H1 (cell line): ENCODE data around the gene IKZF3. TPM values are rescaled to one million over a fixed set of nuclear protein-coding genes. Genes with fewer than 3 reads are reported as not detected.

ENCODE experiments used
- CTCF ChIA-PET: fragments of 300-600 bp; sonication (Branson Sonifier 250); formaldehyde crosslinking; loops from one replicate; lab custom pipeline; 2021; ENCODE audit not compliant: partially characterized antibody; lab: Charles Lee
- POLR2A ChIA-PET: fragments of 300-600 bp; sonication (Branson Sonifier 250); formaldehyde crosslinking; loops from one replicate; lab custom pipeline; 2021; ENCODE audit warnings: inconsistent platforms; ENCODE audit not compliant: partially characterized antibody; lab: Charles Lee
- DNase-seq, 2 experiments: peaks; one replicate each; pipeline versions ENCODE4 v3.0.0 to v3.0.0-alpha.2; 2010 to 2022; ENCODE audit warnings: low spot score in 2 of 2, low read depth in 1 of 2, mixed read lengths in 1 of 2
- FAIRE-seq: peaks from 2 replicates; lab custom pipeline; 2011; peaks lifted over from hg19 to GRCh38; lab: Jason Lieb, UNC
- H2AFZ ChIP-seq: 2 replicates; pipeline ENCODE4 v1.8.1; 2012; ENCODE audit warnings: low read length, inconsistent platforms
- H2AK5ac ChIP-seq: 2 replicates; pipeline ENCODE4 v1.6.1; 2013; ENCODE audit warnings: low read depth, low read length
- H2BK120ac ChIP-seq: replicated peaks from 2 replicates; pipeline ENCODE3; 2013; ENCODE audit warnings: low read depth, low read length, inconsistent platforms
- H2BK12ac ChIP-seq: 2 replicates; pipeline ENCODE4 v1.6.1; 2013; ENCODE audit warnings: low read depth, low read length
- H2BK15ac ChIP-seq: 2 replicates; pipeline ENCODE4 v1.6.1; 2013; ENCODE audit warnings: low read length
- H2BK20ac ChIP-seq: 2 replicates; pipeline ENCODE4 v1.6.1; 2013; ENCODE audit warnings: low read length
- H2BK5ac ChIP-seq: 2 replicates; pipeline ENCODE4 v1.6.1; 2013; ENCODE audit warnings: low read depth, low read length
- H3K14ac ChIP-seq: 2 replicates; pipeline ENCODE4 v1.6.1; 2013; ENCODE audit warnings: inconsistent platforms; ENCODE audit not compliant: insufficient read length
- H3K18ac ChIP-seq: 2 replicates; pipeline ENCODE4 v1.6.1; 2013; ENCODE audit warnings: low read length; ENCODE audit errors: extremely low read depth
- H3K23ac ChIP-seq: 2 replicates; pipeline ENCODE4 v1.6.1; 2013; ENCODE audit warnings: inconsistent platforms; ENCODE audit not compliant: insufficient read length
- H3K23me2 ChIP-seq: 2 replicates; pipeline ENCODE4 v1.6.1; 2013; ENCODE audit warnings: low read depth, low read length
- H3K27ac ChIP-seq: 2 replicates; pipeline ENCODE4 v1.6.1; 2011; ENCODE audit warnings: low read depth, low read length, inconsistent platforms
- H3K27me3 ChIP-seq, 4 experiments: replicated peaks in 1 of 4; 1 replicate in 1 of 4; 2 replicates in 3 of 4; pipeline versions ENCODE4 v1.6.1 to v1.8.1; 2011 to 2013; ENCODE audit warnings: low read length in 3 of 4, mild to moderate bottlenecking in 3 of 4, inconsistent platforms in 2 of 4, mixed read lengths in 2 of 4, moderate library complexity in 1 of 4; ENCODE audit not compliant: control insufficient read depth in 3 of 4, insufficient read depth in 3 of 4; ENCODE audit errors: extremely low read depth in 1 of 4
- H3K36me3 ChIP-seq, 4 experiments: 2 replicates each; pipeline versions ENCODE4 v1.6.1 to v1.8.1; 2011 to 2013; ENCODE audit warnings: mild to moderate bottlenecking in 4 of 4, low read length in 3 of 4, moderate library complexity in 2 of 4, control low read depth in 1 of 4, inconsistent platforms in 1 of 4; ENCODE audit not compliant: insufficient read depth in 4 of 4, control insufficient read depth in 2 of 4
- H3K4ac ChIP-seq: replicated peaks from 2 replicates; pipeline ENCODE3; 2013; ENCODE audit warnings: low read length, low read depth, mixed read lengths, inconsistent platforms; ENCODE audit not compliant: insufficient read length
- H3K4me1 ChIP-seq, 4 experiments: replicated peaks in 1 of 4; 1 replicate in 1 of 4; 2 replicates in 3 of 4; pipeline versions ENCODE4 v1.6.1 to v1.8.1; 2011 to 2013; ENCODE audit warnings: low read length in 3 of 4, inconsistent platforms in 2 of 4, mixed read lengths in 1 of 4; ENCODE audit not compliant: insufficient read depth in 4 of 4, control insufficient read depth in 3 of 4
- H3K4me2 ChIP-seq, 2 experiments: 2 replicates each; pipeline versions ENCODE4 v1.6.1 to v1.8.1; 2011 to 2013; ENCODE audit warnings: low read depth in 2 of 2, low read length in 2 of 2, control low read depth in 1 of 2, inconsistent platforms in 1 of 2, mild to moderate bottlenecking in 1 of 2; ENCODE audit not compliant: insufficient read depth in 1 of 2
- H3K4me3 ChIP-seq, 4 experiments: fragments of 200-600, 300-600 bp in 1 of 4; sonication (generic), shearing (Covaris generic), sonication (Bioruptor Twin) in 1 of 4; 2 replicates each; pipeline versions ENCODE4 v1.5.1 to v1.8.1; 2011 to 2016; ENCODE audit warnings: low read length in 4 of 4, low read depth in 3 of 4, control low read depth in 2 of 4, inconsistent platforms in 2 of 4, mild to moderate bottlenecking in 2 of 4, mixed read lengths in 1 of 4, moderate library complexity in 1 of 4; ENCODE audit not compliant: insufficient read depth in 2 of 4; ENCODE audit errors: extremely low read depth in 1 of 4
- H3K56ac ChIP-seq: replicated peaks from 2 replicates; pipeline ENCODE3; 2013; ENCODE audit warnings: low read depth, mild to moderate bottlenecking, mixed read lengths, low read length, inconsistent platforms; ENCODE audit not compliant: insufficient read length
- H3K79me1 ChIP-seq: 2 replicates; pipeline ENCODE4 v1.6.1; 2013; ENCODE audit warnings: low read depth, low read length, control low read depth
- H3K79me2 ChIP-seq, 2 experiments: 2 replicates each; pipeline versions ENCODE4 v1.6.1 to v1.8.1; 2012 to 2013; ENCODE audit warnings: low read length in 2 of 2, mild to moderate bottlenecking in 2 of 2, inconsistent platforms in 1 of 2; ENCODE audit not compliant: insufficient read depth in 2 of 2, control insufficient read depth in 1 of 2
- H3K9ac ChIP-seq, 4 experiments: replicated peaks in 1 of 4; 1 replicate in 1 of 4; 2 replicates in 3 of 4; pipeline versions ENCODE4 v1.6.1 to v1.8.1; 2011 to 2013; ENCODE audit warnings: low read depth in 3 of 4, low read length in 3 of 4, control low read depth in 2 of 4, mild to moderate bottlenecking in 2 of 4, moderate library complexity in 2 of 4, inconsistent platforms in 1 of 4; ENCODE audit errors: extremely low read depth in 1 of 4
- H3K9me3 ChIP-seq, 2 experiments: 2 replicates each; pipeline versions ENCODE4 v1.6.1 to v1.8.1; 2012 to 2013; ENCODE audit warnings: mild to moderate bottlenecking in 2 of 2, moderate library complexity in 2 of 2, control low read depth in 1 of 2, inconsistent platforms in 1 of 2, low read depth in 1 of 2, low read length in 1 of 2, mixed read lengths in 1 of 2; ENCODE audit not compliant: insufficient read depth in 2 of 2
- H4K20me1 ChIP-seq, 2 experiments: replicated peaks in 1 of 2; 2 replicates each; pipeline versions ENCODE3 to v1.8.1; 2011 to 2013; ENCODE audit warnings: inconsistent platforms in 2 of 2, low read length in 2 of 2, mild to moderate bottlenecking in 1 of 2; ENCODE audit not compliant: insufficient read depth in 2 of 2, control insufficient read depth in 1 of 2
- H4K5ac ChIP-seq: 2 replicates; pipeline ENCODE4 v1.6.1; 2013; ENCODE audit warnings: low read length, low read depth, mixed read lengths, inconsistent platforms; ENCODE audit not compliant: insufficient read length
- H4K8ac ChIP-seq: 2 replicates; pipeline ENCODE4 v1.8.0; 2013; ENCODE audit warnings: mild to moderate bottlenecking, moderate library complexity, low read length, inconsistent platforms; ENCODE audit not compliant: insufficient read depth; ENCODE audit errors: extremely low read depth
- H4K91ac ChIP-seq: replicated peaks from 2 replicates; pipeline ENCODE3; 2013; ENCODE audit warnings: low read length, mixed read lengths, inconsistent platforms; ENCODE audit not compliant: insufficient read length
- CBX8 ChIP-seq: fragments of 300-800, 300-1000 bp; sonication (generic); IDR thresholded peaks from 2 replicates; pipeline ENCODE4 v1.7.1; 2016; ENCODE audit warnings: low read depth, low read length, borderline replicate concordance
- CEBPB ChIP-seq: IDR thresholded peaks from 2 replicates; pipeline ENCODE4 v1.6.1; 2012; ENCODE audit warnings: low read depth, low read length
- NANOG ChIP-seq: IDR thresholded peaks from 2 replicates; pipeline ENCODE4 v1.6.1; 2011; ENCODE audit warnings: low read length, low read depth, mild to moderate bottlenecking, inconsistent platforms; ENCODE audit not compliant: insufficient read depth, poor library complexity, severe bottlenecking
- WGBS, 2 experiments: shearing (Covaris generic) in 1 of 2; methylation state at CpG; one replicate each; pipeline versions ENCODE4 v1.1.6 to v1.1.7; 2013 to 2015; ENCODE audit warnings: low lambda C conversion rate in 2 of 2, mixed read lengths in 2 of 2, inconsistent platforms in 1 of 2, low coverage in 1 of 2, missing lambda C conversion rate in 1 of 2; ENCODE audit not compliant: insufficient replicate concordance in 2 of 2, insufficient coverage in 1 of 2, insufficient read length in 1 of 2; ENCODE audit errors: extremely low coverage in 1 of 2, missing lambda C conversion rate in 1 of 2; 5-methylcytosine and 5-hydroxymethylcytosine counted together
- polyA plus RNA-seq, 7 experiments: library from polyadenylated mRNA; depleted of rRNA in 3 of 7; stranded (reverse) in 5 of 7; unstranded in 2 of 7; fragments of >200 nt in 5 of 7; fragments of 200-250 nt in 2 of 7; gene quantifications; 1 replicate in 5 of 7; 2 replicates in 1 of 7; 4 replicates in 1 of 7; pipeline versions ENCODE4 v1.2.1 to v1.2.3, GENCODE V29; 2011 to 2013; ENCODE audit warnings: missing spikeins in 2 of 7, mixed read lengths in 2 of 7
- total RNA-seq: library from RNA; stranded (reverse); fragmentation: NEBNext Ultra II Directional; extraction: Animal tissue kit (Norgen Biotek cat#: 25700); gene quantifications from 2 replicates; pipeline ENCODE4 v1.2.1, GENCODE V29; 2021

Gene IKZF3
- total and polyA plus RNA-seq, 2 of the 8 experiments (the other 6 are each of a cell fraction or from before 2014, with no cell fraction given): 0.23 to 0.56 TPM

DNA sequence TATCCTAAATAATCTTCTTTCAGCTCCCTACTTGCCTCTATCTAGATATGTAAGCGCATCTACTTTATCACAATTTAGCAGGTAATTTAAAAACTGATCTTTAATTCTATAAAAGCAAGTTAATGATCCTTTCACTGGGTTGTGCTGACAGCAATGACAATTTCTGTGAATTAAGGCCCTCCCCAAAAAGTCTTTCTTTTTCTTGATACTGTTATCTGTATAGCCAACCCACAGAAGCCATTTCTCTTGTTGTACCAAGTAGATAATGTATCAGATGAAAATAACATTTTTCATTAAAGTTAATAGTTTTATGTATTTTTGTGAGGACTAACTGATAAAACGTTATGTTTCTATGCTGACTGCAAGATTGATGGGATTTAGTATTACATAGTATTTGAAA, 7.7 kb upstream of the IKZF3 start:
- no peak overlapping the region for H3K18ac ChIP-seq
- no peak overlapping the region for H3K4me3 ChIP-seq
- no peaks in the 10 kb centered on the region; a peak in 1 of 7 replicates for H3K4me1 ChIP-seq
- H2BK12ac ChIP-seq: no peak overlapping the region
- H3K36me3 ChIP-seq: no peaks in the 10 kb centered on the region
- TF ChIP-seq CBX8 (no peak), NANOG (no peak), CEBPB (no peak)
- no peak overlapping the region for H2AFZ ChIP-seq
- no peaks in the 10 kb centered on the region for H3K79me1 ChIP-seq
- H3K27me3 ChIP-seq: peaks cover 0 to 9% (median 6%) of the 10 kb centered on the region in 4 experiments; a peak in 5 of 7 replicates
- no peak overlapping the region for H2BK120ac ChIP-seq
- no peak overlapping the region for H4K5ac ChIP-seq
- 80% methylated on average over 2 of the region's 2 CpGs; no CpG with 5 or more reads in 1 of the 2 experiments for WGBS, 2 experiments
- no peak overlapping the region for H3K4me2 ChIP-seq
- no peak overlapping the region for H3K4ac ChIP-seq
- H3K79me2 ChIP-seq: no peaks in the 10 kb centered on the region
- H2BK15ac ChIP-seq: no peak overlapping the region
- no peak overlapping the region for H3K9ac ChIP-seq
- no peaks in the 10 kb centered on the region for H3K23me2 ChIP-seq
- no peak overlapping the region for H2AK5ac ChIP-seq
- no peak for DNase-seq
- ChIA-PET CTCF (interaction anchor here (0.8 kb wide), 1 partner anchor 74 kb away, joined by 3 read pairs; no protein-coding TSS in a partner anchor), POLR2A (no interaction called here)
- H4K8ac ChIP-seq: no peak overlapping the region
- no peak overlapping the region for H2BK5ac ChIP-seq
- H3K23ac ChIP-seq: no peak overlapping the region
- no peak overlapping the region for H2BK20ac ChIP-seq
- H4K20me1 ChIP-seq: no peaks in the 10 kb centered on the region
- H3K27ac ChIP-seq: no peak overlapping the region
- no peak overlapping the region for H3K56ac ChIP-seq
- FAIRE-seq: no peak
- H3K9me3 ChIP-seq: no peaks in the 10 kb centered on the region
- no peak overlapping the region for H4K91ac ChIP-seq
- H3K14ac ChIP-seq: no peak overlapping the region
